Colon (tissue), 2 donors: ENCODE data around the gene ADRA2B.

ENCODE experiments used
- FAIRE-seq: peaks from 2 replicates; lab custom pipeline; 2012; peaks lifted over from hg19 to GRCh38; lab: Jason Lieb, UNC
- donor health status: control.
- donor health status: control.

ADRA2B gene

GRCh38 chr2:96103761-96104486, 12.4 kb downstream of the ADRA2B start:
- FAIRE-seq = no peak

DNA sequence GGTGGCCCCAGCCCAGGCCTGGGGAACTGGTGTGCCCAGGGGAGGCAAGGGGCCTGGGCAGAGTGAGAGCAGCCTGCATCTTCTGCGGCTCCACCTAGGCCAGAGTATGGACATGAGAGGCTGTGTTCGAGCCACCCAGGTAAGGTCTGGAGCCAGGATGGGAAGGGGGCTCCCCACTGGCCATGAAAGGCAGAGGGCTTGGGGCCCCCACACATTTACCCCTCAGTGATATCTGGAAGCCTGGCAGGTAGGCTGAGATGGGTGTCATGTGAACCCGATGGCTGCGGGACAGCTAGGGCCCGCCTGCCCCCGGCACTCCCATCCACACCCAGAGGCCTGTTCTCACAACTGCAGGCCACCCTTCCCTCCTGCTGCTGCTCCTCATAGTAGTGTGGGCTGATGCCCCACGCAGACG, 13.2 kb downstream of the ADRA2B start:
- FAIRE-seq = no peak

GRCh38 chr2:96102596-96103186, 13.7 kb downstream of the ADRA2B start:
- no peak for FAIRE-seq

- no peak for FAIRE-seq
Observed at GRCh38 chr2:96100893-96101304, 15.5 kb downstream of the ADRA2B start.

DNA sequence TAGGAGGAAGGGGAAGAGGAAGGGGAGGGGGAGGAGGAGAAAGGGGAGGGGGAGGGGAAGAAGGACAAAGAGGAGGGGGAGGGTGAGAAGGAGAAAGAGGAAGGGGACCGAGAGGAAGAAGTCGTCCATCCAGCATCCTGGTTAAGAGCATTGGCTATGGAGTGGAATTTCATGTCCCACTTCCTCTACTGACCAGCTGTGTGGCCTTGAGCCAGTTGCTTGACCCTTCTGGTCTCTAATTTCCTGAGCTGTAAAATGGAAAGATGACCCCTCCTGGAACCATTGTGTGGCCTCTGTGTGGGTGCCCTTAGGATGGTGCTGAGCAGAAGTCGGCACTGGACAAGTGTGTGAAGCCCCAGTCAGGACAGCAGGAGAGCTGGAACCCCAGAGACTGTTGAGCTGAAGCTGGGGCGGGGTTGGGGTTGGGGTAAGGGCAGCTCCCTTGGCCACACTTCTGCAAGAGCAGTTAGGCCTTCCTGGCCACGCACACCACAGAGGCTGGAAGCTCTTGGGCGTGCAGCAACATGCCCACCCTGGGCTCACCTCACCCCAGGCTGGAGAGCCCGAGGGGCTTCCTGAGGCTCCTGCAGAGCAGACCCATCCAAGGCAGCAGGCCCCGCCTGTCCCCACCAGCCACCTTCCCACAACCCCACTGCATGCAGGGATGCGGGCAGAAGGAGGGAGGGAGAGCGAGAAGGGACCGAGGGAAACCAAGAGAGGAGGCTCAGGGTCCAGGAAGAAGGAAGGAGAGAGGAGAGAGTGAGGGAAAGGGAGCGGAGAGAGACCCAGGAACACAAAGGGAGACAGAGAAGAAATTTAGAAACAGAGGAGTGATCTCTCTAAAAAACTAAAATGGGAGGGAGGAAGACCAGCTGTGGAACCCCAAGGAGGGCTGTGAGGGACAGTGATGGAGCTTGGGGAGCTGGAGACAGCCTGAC, 16.2 kb downstream of the ADRA2B start:
- FAIRE-seq = no peak

DNA sequence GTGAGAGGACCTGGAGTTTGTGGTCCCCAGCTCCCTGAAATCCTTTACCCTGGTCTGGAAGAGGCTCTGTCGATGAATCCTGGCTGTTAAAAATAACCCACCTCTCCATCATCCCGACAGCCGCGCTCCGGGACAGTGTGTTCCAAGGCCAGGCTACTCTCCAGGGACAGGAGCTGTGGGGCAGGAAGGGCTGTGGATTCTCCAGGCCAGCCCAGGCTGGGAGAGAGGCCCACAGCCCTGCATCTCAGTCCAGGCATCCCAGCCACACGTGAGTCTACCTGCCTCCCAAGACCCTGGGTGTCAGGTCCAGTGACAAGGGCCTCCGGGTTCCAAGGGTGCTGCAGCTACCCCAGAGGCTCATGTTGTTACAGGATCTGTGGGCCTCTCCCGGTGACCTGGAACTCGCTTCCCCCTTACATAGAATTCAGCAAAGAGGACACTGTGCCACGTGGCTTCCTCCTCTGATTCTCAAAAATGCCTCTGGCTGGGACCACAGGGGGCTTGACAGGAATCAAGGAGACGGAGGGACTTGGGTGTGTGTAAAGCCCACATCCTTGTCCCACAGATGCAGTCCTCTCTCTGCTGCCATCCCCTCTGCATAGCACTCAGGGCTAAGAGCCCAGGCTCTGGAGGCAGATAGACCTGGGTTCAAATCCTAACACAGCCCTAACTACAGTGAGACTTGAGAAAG, 17.3 kb downstream of the ADRA2B start:
- no peak for FAIRE-seq

DNA sequence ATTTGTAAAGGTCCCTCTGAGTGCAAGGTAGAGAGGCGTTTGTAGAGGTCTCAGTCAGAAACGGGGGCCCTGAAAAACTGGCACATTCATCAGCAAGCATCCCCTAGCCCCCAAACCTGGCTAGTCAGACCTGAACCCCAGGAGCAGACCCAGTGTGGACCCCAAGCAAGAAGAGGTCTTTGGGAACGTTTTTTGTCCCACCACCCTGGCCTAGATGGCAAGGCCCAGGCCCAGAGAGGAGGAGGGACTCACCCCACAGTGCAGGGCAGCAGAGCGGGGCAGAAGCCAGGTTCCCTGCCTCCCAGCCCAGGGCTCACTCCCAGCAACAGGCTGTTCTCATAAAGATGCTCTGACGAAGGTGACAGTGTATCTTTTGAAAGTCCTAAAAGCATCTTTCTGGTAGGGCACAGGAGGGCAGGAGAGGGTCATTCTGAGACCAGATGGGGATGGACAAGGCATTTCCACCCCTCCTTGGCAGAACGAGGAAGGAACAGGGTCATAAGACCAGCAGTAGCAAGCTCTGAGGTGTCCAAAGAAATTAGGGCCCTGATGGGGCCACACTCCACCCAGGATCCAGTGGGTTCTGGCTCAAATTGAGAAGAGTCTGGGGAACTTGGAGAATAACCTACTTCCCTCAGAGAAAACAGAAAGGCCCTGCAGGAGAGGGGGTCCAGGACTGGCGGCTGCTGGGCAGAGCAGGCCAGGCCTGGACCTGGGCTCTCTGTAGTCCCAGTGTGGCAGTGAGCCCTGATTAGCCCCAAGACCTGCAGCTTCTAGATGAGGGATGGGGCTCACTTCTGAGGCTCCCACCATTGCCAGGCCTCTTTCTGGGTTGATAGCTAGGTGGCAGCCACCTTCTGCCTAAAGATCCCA, 18.2 kb downstream of the ADRA2B start:
- no peak for FAIRE-seq

DNA sequence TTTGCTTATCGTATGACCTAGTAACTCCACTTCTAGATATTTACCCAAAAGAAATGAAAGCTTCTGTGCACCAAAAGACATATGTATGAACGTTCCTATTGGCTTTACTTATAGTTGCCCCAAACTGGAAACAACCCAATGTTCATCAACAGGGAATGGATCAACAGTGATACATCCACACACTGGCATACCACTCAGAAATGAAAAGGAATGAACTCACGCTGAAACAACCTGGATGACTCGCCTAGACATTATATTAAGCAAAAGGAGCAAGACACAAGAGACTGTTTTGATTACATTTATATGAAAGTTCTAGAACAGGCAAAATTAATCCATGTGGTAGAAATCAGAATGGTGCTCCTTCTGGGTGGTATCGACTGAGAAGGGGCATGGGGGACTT, 18.9 kb downstream of the ADRA2B start:
- no peak for FAIRE-seq

DNA sequence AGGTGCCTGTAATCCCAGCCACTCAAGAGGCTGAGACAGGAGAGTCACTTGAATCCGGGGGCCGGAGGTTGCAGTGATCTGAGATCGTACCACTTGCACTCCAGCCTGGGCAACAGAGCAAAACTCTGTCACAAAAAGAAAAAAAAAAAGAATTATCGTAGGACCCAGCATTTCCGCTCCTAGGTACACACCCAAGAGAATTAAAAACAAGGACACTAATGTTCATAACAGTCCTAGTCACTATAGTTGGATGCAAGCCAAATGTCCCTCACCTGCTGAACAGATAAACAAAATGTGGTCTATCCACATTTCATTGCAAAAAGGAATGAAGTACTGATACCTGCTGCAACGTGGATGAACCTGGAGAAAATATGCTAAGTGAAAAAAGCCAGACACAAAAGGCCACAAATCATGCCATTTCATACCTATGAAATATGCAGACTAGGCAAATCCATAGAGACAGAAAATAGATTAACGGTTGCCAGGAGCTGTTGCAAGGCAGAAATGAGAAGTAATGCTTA, 21.2 kb downstream of the ADRA2B start:
- FAIRE-seq = no peak

GRCh38 chr2:96093528-96093927, 22.8 kb downstream of the ADRA2B start:
- FAIRE-seq = no peak

GRCh38 chr2:96092951-96093350, 23.4 kb downstream of the ADRA2B start:
- no peak for FAIRE-seq

DNA sequence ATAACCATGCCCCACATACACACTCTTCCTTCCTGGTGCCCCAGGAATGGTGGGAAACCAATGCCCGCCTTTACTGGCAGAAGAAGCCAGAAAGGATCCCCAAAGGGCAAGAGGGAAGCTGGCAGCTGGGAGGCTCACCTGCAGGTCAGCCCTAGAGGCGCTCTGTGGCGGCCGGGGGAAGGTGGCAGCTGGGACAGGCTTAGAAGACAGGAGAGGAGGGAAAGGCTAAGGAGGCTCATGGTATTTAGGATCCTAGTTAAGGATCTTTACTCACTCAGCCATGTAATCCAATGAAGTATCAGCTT, 23.8 kb downstream of the ADRA2B start:
- no peak for FAIRE-seq

DNA sequence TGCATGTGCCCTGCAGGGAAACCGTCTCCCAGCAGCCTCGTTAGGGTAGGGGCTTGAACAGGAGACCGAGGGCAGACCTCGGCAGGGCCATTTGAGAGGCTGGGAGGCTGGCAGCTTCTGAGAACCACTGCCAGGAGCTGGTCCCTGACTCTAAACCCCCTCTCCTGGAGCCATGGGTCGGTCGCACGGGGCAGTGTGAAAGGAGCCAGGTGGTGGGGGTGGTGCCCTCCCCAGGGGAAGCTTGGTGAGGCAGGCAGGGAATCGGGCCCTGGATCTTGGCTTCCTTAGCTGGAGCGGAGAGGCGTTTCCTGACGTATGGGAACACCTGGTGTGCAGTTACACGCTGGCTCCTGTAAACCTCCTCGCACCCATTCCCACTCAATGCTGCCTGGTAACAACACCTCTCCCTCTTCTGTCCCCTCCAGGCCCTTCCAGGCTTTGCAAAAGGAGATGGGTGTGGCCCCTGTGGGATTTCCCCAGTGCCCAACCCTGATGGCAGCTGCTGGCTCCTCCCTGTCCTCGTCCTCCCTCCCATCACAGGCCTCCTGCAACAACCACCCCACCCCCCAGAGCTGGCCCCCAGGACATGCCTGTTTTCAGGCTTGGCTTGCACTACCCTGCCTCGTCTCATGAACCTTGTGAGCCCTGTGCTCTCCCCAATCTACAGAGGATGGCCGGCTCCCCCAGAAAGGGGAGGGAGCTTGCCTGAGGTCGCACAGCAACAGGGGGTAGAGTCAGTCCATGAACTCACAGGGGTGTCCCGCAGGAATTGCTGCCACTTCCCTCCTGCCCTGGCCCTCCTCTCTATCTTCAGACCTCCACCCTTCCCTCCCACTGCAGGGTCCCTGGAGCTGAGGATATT, 24.4 kb downstream of the ADRA2B start:
- FAIRE-seq = no peak

- no peak for FAIRE-seq
Observed at GRCh38 chr2:96091141-96091710, 25.1 kb downstream of the ADRA2B start.

DNA sequence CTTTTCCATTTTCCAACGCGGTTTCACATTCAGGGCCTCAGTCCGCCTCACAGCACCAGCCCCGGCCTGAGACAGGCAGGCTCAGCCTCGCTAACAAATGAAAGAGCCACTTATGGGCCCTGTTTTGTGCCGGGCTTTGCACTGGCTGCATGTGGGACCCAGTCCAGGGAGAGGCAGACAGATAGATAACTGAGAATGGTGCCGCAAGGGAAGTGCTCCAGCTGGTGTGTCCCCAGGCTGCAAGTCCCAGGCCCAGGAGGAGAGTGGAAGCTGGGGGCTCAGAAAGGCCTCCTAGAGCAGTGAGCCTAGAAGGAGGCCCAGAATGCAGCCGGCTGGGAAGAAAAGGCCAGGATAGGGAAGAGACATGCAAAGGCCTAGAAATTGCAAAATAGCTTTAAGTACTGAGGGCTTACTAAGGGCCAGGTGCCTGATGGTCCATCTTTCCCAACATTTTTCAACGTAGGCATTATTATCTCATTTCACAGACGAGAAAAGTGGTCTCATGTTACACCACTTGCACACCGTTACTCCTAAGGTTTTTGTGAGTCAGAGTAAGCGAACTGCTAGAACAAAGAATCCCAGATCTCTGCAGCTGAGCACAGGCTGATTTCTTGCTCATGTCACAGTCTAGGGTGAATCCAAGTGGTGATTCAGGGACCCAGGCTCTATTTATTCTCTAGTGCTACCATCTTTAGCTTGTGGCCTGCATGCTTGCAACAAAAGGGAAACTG, 26.0 kb downstream of the ADRA2B start:
- no peak for FAIRE-seq

GRCh38 chr2:96089356-96090195, 26.8 kb downstream of the ADRA2B start:
- no peak for FAIRE-seq

DNA sequence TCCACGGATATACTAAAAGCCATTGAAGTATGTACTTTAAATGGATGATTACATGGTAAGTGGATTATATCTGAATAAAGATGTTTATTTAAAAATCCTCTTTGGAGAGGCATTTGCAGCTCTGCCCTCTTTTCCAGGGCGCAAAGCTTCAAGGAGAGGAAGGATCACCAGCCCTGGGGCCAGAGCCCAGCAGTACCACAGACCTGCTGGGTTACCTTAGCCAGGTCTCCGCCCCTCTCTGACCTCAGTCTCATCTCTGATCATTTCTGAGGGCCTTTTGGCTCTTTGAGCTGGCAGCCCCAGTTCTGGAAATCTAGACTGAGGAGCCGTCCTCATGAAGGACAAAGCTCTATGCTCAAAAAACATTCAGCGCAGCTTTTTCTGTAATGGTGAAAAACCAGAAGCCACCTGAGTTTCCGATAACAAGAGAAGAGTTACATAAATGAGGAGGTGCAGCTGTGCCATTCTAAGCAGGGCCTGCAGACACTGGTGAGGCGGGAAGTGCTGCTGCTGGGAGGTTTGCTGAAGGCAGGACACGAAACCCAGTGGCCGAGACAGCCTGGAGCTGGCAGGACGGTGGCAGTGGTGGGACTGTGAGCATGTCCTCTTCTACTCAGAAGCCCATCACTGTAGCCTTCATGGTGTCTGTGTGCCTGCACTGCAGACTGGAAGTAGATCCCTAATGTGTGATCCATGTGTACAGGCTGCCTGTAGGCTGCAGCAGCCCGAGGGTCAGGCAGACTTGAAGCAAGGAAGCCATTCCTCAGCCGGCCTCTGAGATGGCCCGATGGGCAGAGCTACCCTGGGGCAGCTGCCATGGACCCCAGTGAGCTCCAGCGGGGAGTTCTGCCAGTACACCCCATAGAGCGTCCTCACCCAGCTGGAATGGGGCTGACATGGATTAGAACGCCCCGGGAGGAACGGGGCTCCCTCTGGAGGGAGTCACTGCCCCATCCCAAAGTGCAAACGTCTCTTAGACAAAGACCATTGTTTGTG, 27.7 kb downstream of the ADRA2B start:
- no peak for FAIRE-seq
